B cell (primary cell): ENCODE measurements around the gene NTM. TPM values are rescaled to one million over a fixed set of nuclear protein-coding genes. Genes with fewer than 3 reads are reported as not detected.

ENCODE experiments used
- ATAC-seq: fragments of 200-7000 bp; cut with Tn5 transposase; one replicate; pipeline ENCODE4 v1.10.0; 2021; ENCODE audit warnings: low read depth, mild to moderate bottlenecking, moderate number of reproducible peaks, moderate library complexity
- CTCF ChIA-PET: fragments of 350-600 bp; sonication (Branson Sonifier 250); formaldehyde crosslinking; loops from one replicate; lab custom pipeline; 2021; ENCODE audit warnings: antibody characterized with exemption, inconsistent platforms; lab: Charles Lee
- POLR2A ChIA-PET: fragments of 350-600 bp; sonication (Branson Sonifier 250); formaldehyde crosslinking; loops from one replicate; lab custom pipeline; 2021; ENCODE audit warnings: antibody characterized with exemption; lab: Charles Lee
- DNase-seq: peaks from one replicate; pipeline ENCODE4 v3.0.0; 2013
- H2AFZ ChIP-seq: 2 replicates; pipeline ENCODE4 v1.6.1; 2012; ENCODE audit warnings: mild to moderate bottlenecking, low read depth, low read length; ENCODE audit not compliant: insufficient read depth, poor library complexity, severe bottlenecking
- H3K27ac ChIP-seq, 2 donors: 1 replicate in 1 of 2; 2 replicates in 1 of 2; pipeline ENCODE4 v1.5.1; 2012 to 2013; ENCODE audit warnings: low read length in 2 of 2, mild to moderate bottlenecking in 2 of 2, moderate library complexity in 1 of 2
- H3K27me3 ChIP-seq, 4 experiments: fragments of 200-600 bp in 1 of 4; sonication (generic) in 1 of 4; replicated peaks in 1 of 4; 1 replicate in 2 of 4; 2 replicates in 2 of 4; pipeline versions ENCODE4 v1.6.1 to v1.7.0; 2013 to 2016; ENCODE audit warnings: low read length in 3 of 4, mild to moderate bottlenecking in 2 of 4, mixed read lengths in 1 of 4, moderate library complexity in 1 of 4; ENCODE audit not compliant: insufficient read depth in 4 of 4, control insufficient read depth in 3 of 4; ENCODE audit errors: control extremely low read depth in 1 of 4
- H3K36me3 ChIP-seq, 2 experiments: replicated peaks in 1 of 2; 1 replicate in 1 of 2; 2 replicates in 1 of 2; pipeline versions ENCODE4 v1.6.1 to v1.7.1; 2013; ENCODE audit warnings: low read length in 1 of 2; ENCODE audit not compliant: insufficient read depth in 2 of 2, control insufficient read depth in 1 of 2; ENCODE audit errors: control extremely low read depth in 1 of 2, extremely low read depth in 1 of 2
- H3K4me1 ChIP-seq, 2 donors: fragments of 200-600 bp in 1 of 2; sonication (generic) in 1 of 2; 1 replicate in 1 of 2; 2 replicates in 1 of 2; pipeline versions ENCODE4 v1.5.1 to v1.6.1; 2013 to 2017; ENCODE audit warnings: low read length in 2 of 2; ENCODE audit not compliant: control insufficient read depth in 2 of 2, insufficient read depth in 2 of 2
- H3K4me2 ChIP-seq: replicated peaks from 2 replicates; pipeline ENCODE3; 2012; ENCODE audit warnings: mild to moderate bottlenecking, low read depth, low read length; ENCODE audit not compliant: poor library complexity, severe bottlenecking
- H3K4me3 ChIP-seq, 5 experiments: fragments of 200-600 bp in 1 of 5; sonication (generic) in 1 of 5; 1 replicate in 3 of 5; 2 replicates in 2 of 5; pipeline versions ENCODE4 v1.5.1 to v1.7.0; 2011 to 2016; ENCODE audit warnings: low read length in 4 of 5, mild to moderate bottlenecking in 4 of 5, low read depth in 2 of 5, control low read depth in 1 of 5, moderate library complexity in 1 of 5; ENCODE audit not compliant: insufficient read depth in 1 of 5; ENCODE audit errors: control extremely low read depth in 1 of 5, extremely low read depth in 1 of 5
- H3K79me2 ChIP-seq: fragments of 200-600 bp; sonication (generic); one replicate; pipeline ENCODE4 v1.6.0; 2016; ENCODE audit warnings: low read length; ENCODE audit not compliant: control insufficient read depth, insufficient read depth
- H3K9ac ChIP-seq: fragments of 200-600 bp; sonication (generic); 2 replicates; pipeline ENCODE4 v1.6.1; 2017; ENCODE audit warnings: mild to moderate bottlenecking, low read length, moderate library complexity
- H3K9me3 ChIP-seq, 3 donors: one replicate each; pipeline versions ENCODE4 v1.6.1 to v1.7.1; 2013; ENCODE audit warnings: low read length in 2 of 3; ENCODE audit not compliant: control insufficient read depth in 2 of 3, insufficient read depth in 1 of 3; ENCODE audit errors: control extremely low read depth in 1 of 3
- H4K20me1 ChIP-seq: 2 replicates; pipeline ENCODE4 v1.6.0; 2012; ENCODE audit warnings: mild to moderate bottlenecking, low read length; ENCODE audit not compliant: insufficient read depth, control insufficient read depth, poor library complexity, severe bottlenecking
- H3K27ac Mint-ChIP-seq: one replicate; pipeline ENCODE4 v1.8.0; 2021; ENCODE audit warnings: mixed read lengths
- H3K27me3 Mint-ChIP-seq: one replicate; pipeline ENCODE4 v1.8.0; 2021; ENCODE audit warnings: mixed read lengths
- H3K4me1 Mint-ChIP-seq: one replicate; pipeline ENCODE4 v1.8.0; 2021; ENCODE audit warnings: mixed read lengths
- H3K4me3 Mint-ChIP-seq: one replicate; pipeline ENCODE4 v1.8.0; 2021; ENCODE audit warnings: mixed read lengths
- H3K9me3 Mint-ChIP-seq: one replicate; pipeline ENCODE4 v1.8.0; 2022; ENCODE audit warnings: mixed read lengths; ENCODE audit not compliant: insufficient read depth
- CTCF ChIP-seq: fragments of 200-600 bp; IDR thresholded peaks from one replicate; pipeline ENCODE4 v1.8.0; 2022; ENCODE audit warnings: antibody characterized with exemption, mild to moderate bottlenecking
- EZH2 ChIP-seq: IDR thresholded peaks from 2 replicates; pipeline ENCODE4 v1.6.1; 2012; ENCODE audit warnings: borderline replicate concordance, low read depth, mild to moderate bottlenecking, moderate library complexity, low read length; ENCODE audit not compliant: insufficient read depth, poor library complexity, severe bottlenecking
- WGBS: methylation state at CpG from one replicate; pipeline ENCODE4 v1.1.5; 2013; ENCODE audit warnings: missing lambda C conversion rate; ENCODE audit not compliant: insufficient coverage; 5-methylcytosine and 5-hydroxymethylcytosine counted together
- intact Hi-C: fragments of 100-400 bp; cut with micrococcal nuclease; formaldehyde crosslinking; loops from one replicate; pipeline ENCODE4 v1.10.0; 2022
- polyA plus RNA-seq: library from polyadenylated mRNA; depleted of rRNA; stranded (reverse); fragments of >200 nt; gene quantifications from 2 replicates; pipeline ENCODE4 v1.2.3, GENCODE V29; 2012
- total RNA-seq, 2 donors: library from RNA; stranded (reverse); fragments of 120-200 nt in 1 of 2; gene quantifications; 1 replicate in 1 of 2; 2 replicates in 1 of 2; pipeline versions ENCODE4 v1.2.3 to v1.2.4, GENCODE V29; 2013 to 2022

Gene NTM
- total and polyA plus RNA-seq, 2 donors (not counting 1 experiment from before 2014, with no cell fraction given) = not detected

GRCh38 chr11:131883332-131883731, 512.9 kb downstream of the NTM start:
- no peak overlapping the region for H3K4me2 ChIP-seq
- Mint-ChIP-seq H3K9me3 (peaks cover 3% of the 10 kb centered on the region), H3K4me1 (no peaks in the 10 kb centered on the region), H3K27ac (no peak overlapping the region), H3K4me3 (no peak overlapping the region), H3K27me3 (no peaks in the 10 kb centered on the region)
- no peaks in the 10 kb centered on the region for H4K20me1 ChIP-seq
- ChIA-PET CTCF (no interaction called here), POLR2A (no interaction called here)
- TF ChIP-seq EZH2 (no peak), CTCF (no peak)
- H2AFZ ChIP-seq = no peak overlapping the region
- intact Hi-C loops = no loop called here
- H3K27me3 ChIP-seq = no peaks in the 10 kb centered on the region
- H3K4me1 ChIP-seq = no peaks in the 10 kb centered on the region
- no peak overlapping the region for H3K27ac ChIP-seq
- no peaks in the 10 kb centered on the region for H3K36me3 ChIP-seq
- H3K4me3 ChIP-seq = no peak overlapping the region
- DNase-seq (no peak), ATAC-seq (no peak)
- no peaks in the 10 kb centered on the region for H3K9me3 ChIP-seq
- 95% methylated on average over 2 of the region's 6 CpGs for WGBS
- H3K9ac ChIP-seq = no peak overlapping the region
- no peaks in the 10 kb centered on the region for H3K79me2 ChIP-seq

DNA sequence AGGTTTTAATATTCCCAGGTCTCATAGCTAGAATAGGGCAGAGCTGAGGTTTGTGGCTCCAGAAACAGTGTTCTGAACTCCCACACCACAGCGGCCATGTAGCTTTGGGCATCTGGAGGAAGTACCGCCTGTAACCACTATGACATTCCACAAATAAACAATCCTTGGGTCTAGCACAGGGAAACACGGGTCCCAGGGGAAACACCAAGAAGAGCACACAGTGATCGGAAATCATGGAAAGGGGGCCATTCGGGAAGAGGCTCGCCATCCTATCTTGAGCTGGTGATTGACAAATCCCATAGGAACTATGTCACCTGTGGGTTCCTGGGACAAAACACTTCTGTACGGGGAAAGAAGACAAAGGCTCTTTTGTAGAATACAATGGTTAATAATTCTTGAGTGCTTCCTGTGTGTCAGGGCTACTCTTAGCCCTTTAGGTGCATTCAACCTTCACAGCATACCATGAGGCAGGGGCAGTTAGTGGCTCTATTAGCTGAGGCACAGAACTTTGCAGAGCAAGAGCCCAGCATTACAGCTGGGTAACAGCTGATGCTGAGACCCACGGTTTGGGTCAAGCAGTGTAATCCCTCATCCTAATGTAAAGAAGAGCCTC, 514.2 kb downstream of the NTM start:
- Histone ChIP-seq H3K4me2 (no peak overlapping the region), H2AFZ (no peak overlapping the region), H3K27me3 (no peaks in the 10 kb centered on the region), H3K36me3 (no peaks in the 10 kb centered on the region), H3K4me1 (no peaks in the 10 kb centered on the region), H4K20me1 (no peaks in the 10 kb centered on the region), H3K27ac (no peak overlapping the region), H3K4me3 (no peak overlapping the region), H3K9me3 (no peaks in the 10 kb centered on the region), H3K9ac (no peak overlapping the region), H3K79me2 (no peaks in the 10 kb centered on the region)
- CTCF ChIA-PET = no interaction called here
- DNase-seq (no peak), ATAC-seq (no peak)
- Mint-ChIP-seq H3K27me3 (no peaks in the 10 kb centered on the region), H3K4me3 (no peak overlapping the region), H3K4me1 (no peaks in the 10 kb centered on the region), H3K9me3 (peaks cover 4% of the 10 kb centered on the region), H3K27ac (no peak overlapping the region)
- POLR2A ChIA-PET = no interaction called here
- TF ChIP-seq CTCF (no peak), EZH2 (no peak)
- 57% methylated on average over 6 of the region's 8 CpGs for WGBS
- intact Hi-C loops = no loop called here
